Stimulated activated CD4-positive, alpha-beta T cell treated with anti-CD3 and anti-CD28 coated beads, Interleukin-2, amount 100 ng/mL, for 48 hours (primary cell): Measurements from ENCODE around the gene GXYLT2.

Experiments used
- DNase-seq, 2 donors: peaks; one replicate each; pipeline ENCODE4 v3.0.0-alpha.2; 2020

GXYLT2 gene

DNA sequence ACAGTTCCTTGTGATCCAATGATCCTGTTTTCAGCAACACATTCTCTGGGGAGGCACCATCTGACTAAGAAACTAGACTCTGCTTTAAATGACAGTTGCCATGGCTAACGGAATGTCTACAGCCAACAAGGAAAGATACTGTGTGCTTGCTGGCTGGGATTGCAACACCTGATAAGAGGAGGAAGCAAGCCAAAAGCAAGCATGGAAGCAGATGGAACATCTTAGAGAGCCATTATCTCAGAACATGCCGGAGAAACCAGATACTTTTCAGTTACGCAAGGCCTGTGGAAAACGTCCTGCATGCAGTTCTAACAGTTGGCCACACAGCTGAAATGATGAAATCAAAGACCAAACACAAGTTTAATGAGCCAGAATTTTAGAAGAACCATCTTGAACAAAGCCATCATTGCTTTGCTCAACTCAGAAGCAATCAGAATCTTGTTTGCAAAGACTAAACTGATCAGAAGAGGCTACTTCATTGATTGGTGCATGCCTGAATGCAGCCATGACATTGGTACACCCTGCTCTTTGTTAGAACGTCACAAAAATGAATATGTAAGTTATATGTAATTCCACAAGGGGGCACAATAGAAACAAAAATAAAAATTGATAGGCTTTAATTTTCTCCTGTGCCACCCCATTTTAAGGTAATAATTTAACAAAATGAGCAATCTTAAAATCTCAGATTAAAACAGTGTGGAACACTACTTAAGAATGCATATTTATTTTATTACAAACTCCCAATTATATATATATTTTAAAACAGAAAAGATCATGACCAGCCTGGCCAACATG lies 50.8 kb downstream of the GXYLT2 start:
- DNase-seq, result peak in 1 of 2 donors; percentile 7

- no peak for DNase-seq
Measured at GRCh38 chr3:72941245-72941644, 53.4 kb downstream of the GXYLT2 start.

DNA sequence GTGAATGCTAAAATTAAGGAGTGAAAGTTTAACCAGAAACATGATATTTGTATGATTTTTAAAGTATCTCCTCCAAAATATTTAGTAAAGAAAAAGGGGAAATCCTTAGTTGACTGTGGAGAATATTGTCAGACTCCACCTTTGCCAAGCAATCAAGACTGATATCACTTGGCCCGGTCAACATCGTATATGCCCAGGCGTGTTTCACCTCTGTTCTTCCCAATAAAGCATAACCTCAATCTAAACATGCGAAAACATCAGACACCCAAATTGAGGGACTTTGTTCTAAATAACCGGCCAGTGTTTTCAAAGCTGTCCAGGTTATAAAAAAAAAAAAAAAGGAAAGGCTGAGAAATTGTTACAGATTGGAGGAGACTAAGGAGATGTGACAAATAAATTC lies 54.6 kb downstream of the GXYLT2 start:
- DNase-seq, result no peak

DNA sequence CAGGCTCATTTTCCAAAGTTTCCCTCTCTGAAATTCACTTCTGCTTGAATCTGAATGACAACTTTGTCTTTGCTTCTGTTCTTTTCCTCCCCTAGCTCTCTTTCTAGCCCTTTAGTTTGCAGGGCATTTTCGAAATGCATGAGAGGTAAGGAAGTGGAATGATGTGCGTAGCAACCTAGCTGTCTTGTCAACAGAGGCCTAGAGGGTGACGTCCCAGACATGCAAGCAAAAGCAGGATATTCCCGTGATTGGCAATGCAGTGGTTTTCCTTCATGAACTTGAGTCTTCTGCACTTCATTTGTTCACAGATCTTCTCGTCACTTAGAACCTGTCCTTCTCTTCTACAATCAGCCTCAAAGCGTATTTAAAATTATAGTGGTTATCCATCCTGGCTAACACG lies 56.9 kb downstream of the GXYLT2 start:
- no peak for DNase-seq

- DNase-seq, result no peak
Measured at GRCh38 chr3:72947715-72948490, 60.1 kb downstream of the GXYLT2 start.

- DNase-seq, result no peak
Measured at GRCh38 chr3:72949016-72949415, 61.2 kb downstream of the GXYLT2 start.

GRCh38 chr3:72950372-72950771 lies 62.5 kb downstream of the GXYLT2 start:
- DNase-seq, result no peak

- DNase-seq, result no peak
Measured at GRCh38 chr3:72950801-72951200, 63.0 kb downstream of the GXYLT2 start.

- DNase-seq, result no peak
Measured at GRCh38 chr3:72951259-72951722, 63.4 kb downstream of the GXYLT2 start.

GRCh38 chr3:72953325-72953956 lies 65.6 kb downstream of the GXYLT2 start:
- no peak for DNase-seq

- no peak for DNase-seq
Measured at GRCh38 chr3:72957297-72957696, 69.5 kb downstream of the GXYLT2 start.

GRCh38 chr3:72959336-72959735 lies 71.5 kb downstream of the GXYLT2 start:
- DNase-seq, result no peak

DNA sequence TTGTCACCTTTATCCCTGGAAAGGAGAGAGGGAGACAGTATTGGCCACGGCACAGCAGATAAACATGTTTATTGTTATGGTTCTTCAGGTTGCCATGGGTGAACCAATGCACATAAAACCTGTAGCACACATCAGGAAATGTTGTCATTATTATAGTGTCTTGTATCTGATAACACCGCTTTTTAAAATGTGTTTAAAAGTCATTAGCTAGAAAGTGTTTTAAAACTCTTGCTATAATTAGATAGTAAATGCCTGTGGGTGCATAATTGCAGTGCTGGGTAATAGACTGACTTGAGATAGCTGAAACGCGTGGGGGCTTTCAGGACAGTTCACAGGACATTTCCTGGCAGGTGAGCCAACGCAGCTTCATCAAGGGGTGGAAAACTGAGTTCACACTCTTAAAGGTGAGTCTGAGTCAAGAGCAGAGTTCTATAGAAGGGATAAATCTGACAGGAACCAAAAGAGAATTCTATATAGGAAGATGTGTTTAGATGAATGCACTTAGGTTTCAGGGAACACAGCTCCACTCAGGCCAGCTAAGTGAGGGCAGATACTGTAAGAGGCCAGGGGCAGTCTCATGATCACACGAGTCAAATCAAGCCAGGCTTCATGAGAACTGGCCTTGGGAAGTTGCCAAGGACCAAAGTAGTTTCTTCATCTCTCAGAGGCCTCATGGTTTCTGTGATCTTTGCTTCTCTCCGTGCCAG lies 73.1 kb downstream of the GXYLT2 start:
- DNase-seq, result peak; percentile 6 to 21

DNA sequence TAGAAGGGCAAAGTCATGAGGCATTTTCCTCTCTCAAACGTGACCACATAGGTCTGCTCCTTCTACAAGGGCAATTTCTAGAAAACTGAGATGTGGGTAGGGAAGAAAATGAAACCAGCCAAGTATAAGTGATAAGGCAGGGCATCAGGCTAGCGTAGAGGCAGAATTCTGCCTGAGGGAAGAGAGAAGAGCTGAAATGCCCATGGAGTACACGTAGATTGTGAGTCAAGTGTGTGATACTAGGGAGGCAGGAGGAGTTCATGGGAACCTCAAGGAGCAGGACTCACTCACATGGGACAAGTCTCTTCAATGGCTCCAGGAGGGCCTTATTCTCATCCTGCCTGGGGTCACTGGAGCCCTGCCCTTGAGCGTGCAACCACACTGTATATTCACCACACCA lies 73.9 kb downstream of the GXYLT2 start:
- no peak for DNase-seq

DNA sequence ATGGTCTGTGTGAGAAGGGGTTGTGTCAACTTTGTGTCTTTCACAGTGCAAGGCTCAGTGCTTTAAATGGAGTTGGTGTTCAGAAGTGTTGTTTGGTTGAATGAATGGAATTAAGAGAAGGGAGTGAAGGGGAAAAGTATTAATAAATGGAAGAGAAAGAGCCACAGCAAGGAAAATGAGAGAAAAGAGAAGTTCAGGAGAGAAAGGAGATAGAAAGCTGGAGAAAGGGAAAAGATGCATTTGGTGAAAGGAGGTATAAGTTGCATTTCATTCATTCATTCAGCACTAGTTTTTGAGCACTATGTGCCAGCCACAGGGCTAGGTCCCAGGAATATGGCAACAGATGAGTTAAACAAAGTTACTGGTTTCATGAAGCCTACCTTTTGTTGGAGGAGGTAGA lies 74.5 kb downstream of the GXYLT2 start:
- DNase-seq, result no peak

DNA sequence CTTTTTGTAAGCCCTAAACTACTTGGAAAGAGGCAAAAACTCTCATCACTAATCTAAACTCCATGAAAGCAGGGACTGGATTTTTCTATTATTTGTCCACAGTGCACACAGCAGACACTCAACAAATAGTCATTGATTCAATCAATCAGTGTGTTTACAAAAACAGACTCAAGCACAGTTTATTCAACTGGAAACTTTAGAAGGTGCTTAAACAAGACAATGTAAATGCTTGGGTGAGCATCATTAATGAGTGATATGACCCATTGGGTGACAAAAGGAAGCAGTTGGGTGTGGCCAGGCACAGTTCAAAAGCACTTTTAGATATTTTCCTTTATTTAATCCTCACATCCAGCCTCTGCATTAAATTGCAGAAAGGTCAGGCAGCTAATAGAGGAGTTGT lies 76.8 kb downstream of the GXYLT2 start:
- no peak for DNase-seq

DNA sequence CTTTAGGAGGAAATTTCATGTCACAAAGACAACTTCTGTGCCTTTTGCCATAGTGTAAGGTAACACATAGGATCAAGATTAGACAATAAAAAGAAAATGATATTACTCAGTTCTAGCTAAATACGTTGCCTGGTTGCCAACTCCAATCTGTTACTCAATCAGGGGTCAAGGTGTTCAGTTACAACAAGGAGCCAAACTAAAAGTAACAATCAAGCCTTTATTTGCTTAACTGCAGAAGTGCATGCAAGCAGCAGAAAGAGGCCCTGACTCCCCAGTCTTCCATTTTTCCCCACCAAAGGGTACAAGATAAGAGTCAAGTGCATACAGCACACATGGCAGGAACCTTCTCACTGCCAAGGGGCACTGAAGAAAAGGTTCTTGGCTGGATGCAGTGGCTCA lies 80.4 kb downstream of the GXYLT2 start:
- no peak for DNase-seq

DNA sequence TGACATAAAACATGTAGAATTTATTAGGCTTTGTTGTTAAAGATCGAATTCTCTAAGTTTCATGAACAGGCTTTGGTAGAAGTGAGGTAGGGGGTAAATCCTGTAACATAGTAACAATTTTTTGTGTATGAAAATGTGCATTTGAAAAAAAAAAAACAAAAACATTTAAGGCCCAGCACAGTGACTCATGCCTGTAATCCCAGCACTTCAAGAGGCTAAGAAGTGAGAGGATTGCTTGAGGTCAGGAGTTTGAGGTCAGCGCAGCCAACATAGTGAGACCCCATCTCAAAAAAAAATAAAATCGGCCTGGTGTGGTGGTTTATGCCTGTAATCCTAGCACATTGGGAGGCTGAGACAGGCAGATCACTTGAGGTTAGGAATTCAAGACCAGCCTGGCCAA lies 81.9 kb downstream of the GXYLT2 start:
- no peak for DNase-seq

GRCh38 chr3:72970942-72971341 lies 83.1 kb downstream of the GXYLT2 start:
- no peak for DNase-seq

GRCh38 chr3:72972706-72973030 lies 84.8 kb downstream of the GXYLT2 start:
- DNase-seq, result no peak

DNA sequence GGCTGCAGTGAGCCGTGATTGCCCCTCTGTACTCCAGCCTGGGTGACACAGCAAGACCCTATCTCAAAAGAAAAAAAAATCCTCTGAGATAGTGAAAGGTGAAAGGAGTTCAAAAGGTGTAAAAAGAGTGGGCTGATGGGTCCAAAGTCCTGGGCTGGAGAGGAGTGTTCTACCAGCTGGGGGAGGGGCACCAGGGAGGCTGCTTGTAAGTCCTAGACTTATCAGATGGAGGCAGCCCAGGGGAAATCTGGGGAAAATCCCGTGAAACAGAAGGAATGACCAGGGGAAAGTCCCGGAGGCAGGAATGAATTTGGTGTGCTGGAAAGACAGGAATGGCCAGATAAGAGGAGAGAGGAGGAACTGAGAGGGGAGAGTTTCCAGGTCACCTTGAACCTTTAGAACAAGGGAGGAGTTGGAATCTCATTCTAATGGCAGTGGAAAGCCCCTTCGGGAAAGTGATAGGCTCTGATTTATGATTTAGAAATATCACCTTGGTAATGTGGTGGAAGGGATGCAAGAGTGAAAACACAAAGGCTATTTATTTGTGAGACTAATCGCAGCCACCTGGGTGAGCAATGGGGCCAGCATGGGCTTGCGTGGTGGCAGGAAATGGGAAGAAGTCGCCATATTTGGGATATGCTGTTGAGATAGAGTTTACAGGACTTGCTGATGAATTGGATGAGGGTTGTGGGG lies 85.3 kb downstream of the GXYLT2 start:
- no peak for DNase-seq

DNA sequence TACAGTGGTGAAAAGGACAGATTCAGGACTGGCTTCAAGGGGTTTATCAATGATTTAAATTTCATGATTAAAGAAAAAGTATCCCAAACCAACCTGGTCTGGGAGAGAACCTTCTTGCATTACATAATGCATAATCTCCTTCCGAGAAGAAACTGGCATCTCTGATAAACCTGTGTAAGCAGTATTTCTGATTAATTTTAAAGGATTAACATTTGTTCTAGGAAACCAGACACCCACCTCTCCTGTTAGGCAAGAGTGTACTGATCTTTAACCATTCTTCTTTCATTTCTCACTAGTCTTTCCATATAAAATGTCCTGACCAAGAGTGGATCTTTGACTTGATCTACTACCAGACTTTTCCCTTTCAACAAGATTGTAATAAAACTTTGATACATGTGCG lies 85.9 kb downstream of the GXYLT2 start:
- DNase-seq, result no peak

DNA sequence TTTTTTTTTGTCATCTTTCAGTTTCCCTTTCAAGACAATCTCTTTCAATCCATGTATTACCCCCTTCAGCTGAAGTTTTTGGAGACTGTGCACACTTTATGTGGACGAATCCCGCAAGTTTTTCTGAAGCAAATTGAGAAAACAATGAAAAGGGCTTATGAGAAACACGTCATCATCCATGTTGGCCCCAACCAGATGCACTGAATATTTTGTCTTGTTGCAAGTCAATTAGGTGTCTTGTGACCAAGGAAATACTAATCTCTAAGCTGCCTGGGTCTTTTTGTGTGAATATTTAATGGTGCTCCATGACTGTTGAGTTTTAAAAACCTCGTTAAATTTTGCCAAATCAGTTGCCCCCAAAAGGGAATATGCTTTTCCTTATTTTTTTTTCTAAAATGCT lies 87.1 kb downstream of the GXYLT2 start:
- DNase-seq, result no peak
